ENCODE data around the gene LKAAEAR1.

LKAAEAR1 gene

GRCh38 chr20:64050261-64051032 is 33.8 kb downstream of the LKAAEAR1 start:
- DNase-seq (ENCODE audit: low read depth), result no peak
- no peak overlapping the region for H3K4me3 ChIP-seq (ENCODE audit: low read depth, low read length)
- no peak for TF ChIP-seq CTCF (conservative IDR thresholded peaks at IDR 0.05; ENCODE audit: low read depth, low read length)

- no peak for TF ChIP-seq CTCF (conservative IDR thresholded peaks at IDR 0.05; ENCODE audit: low read depth, low read length)
Observed at GRCh38 chr20:64049878-64050260, 34.3 kb downstream of the LKAAEAR1 start.

GRCh38 chr20:64049060-64049877 is 34.9 kb downstream of the LKAAEAR1 start, which contains the start of gene SOX18:
SOX18 (minus strand) TSS chr20:64049639; CDS start chr20:64049516, 123 bp downstream.
- no peak within 1 kb of the TSS for H3K4me3 ChIP-seq (ENCODE audit: low read depth, low read length)
- DNase-seq (ENCODE audit: low read depth), result peak; percentile 39
- TF ChIP-seq CTCF (conservative IDR thresholded peaks at IDR 0.05; ENCODE audit: low read depth, low read length), result no peak

More at GRCh38 chr20:64049878-64050260, 34.3 kb downstream of the LKAAEAR1 start:
- no peak for DNase-seq (ENCODE audit: low read depth)
- no peak overlapping the region for H3K4me3 ChIP-seq (ENCODE audit: low read depth, low read length)

- DNase-seq (ENCODE audit: low read depth), result no peak
- H3K4me3 ChIP-seq (ENCODE audit: low read depth, low read length), result no peak overlapping the region
- TF ChIP-seq CTCF (conservative IDR thresholded peaks at IDR 0.05; ENCODE audit: low read depth, low read length), result no peak
Observed at GRCh38 chr20:64048402-64049044, 35.7 kb downstream of the LKAAEAR1 start.

- H3K4me3 ChIP-seq (ENCODE audit: low read depth, low read length), result no peak overlapping the region
- no peak for TF ChIP-seq CTCF (conservative IDR thresholded peaks at IDR 0.05; ENCODE audit: low read depth, low read length)
- no peak for DNase-seq (ENCODE audit: low read depth)
Observed at GRCh38 chr20:64047968-64048401, 36.2 kb downstream of the LKAAEAR1 start.

- no peak for TF ChIP-seq CTCF (conservative IDR thresholded peaks at IDR 0.05; ENCODE audit: low read depth, low read length)
- no peak overlapping the region for H3K4me3 ChIP-seq (ENCODE audit: low read depth, low read length)
Observed at GRCh38 chr20:64047046-64047389, 37.2 kb downstream of the LKAAEAR1 start.

More at GRCh38 chr20:64047046-64047389, 37.2 kb downstream of the LKAAEAR1 start:
- no peak for DNase-seq (ENCODE audit: low read depth)
